Adipocyte (in vitro differentiated cells): ENCODE measurements around the gene SLC17A5.

Source experiments
- DNase-seq: peaks from one replicate; pipeline ENCODE4 v3.0.0-alpha.2; 2015; ENCODE audit warnings: low read depth
- H3K27me3 ChIP-seq: replicated peaks from 2 replicates; pipeline ENCODE4 v1.7.0; 2013; ENCODE audit warnings: mild to moderate bottlenecking, low read length, moderate library complexity; ENCODE audit not compliant: control insufficient read depth, insufficient read depth
- H3K36me3 ChIP-seq: 2 replicates; pipeline ENCODE4 v1.7.0; 2013; ENCODE audit warnings: low read length, mild to moderate bottlenecking, moderate library complexity; ENCODE audit not compliant: control insufficient read depth, insufficient read depth, severe bottlenecking
- H3K4me1 ChIP-seq: 2 replicates; pipeline ENCODE4 v1.7.0; 2013; ENCODE audit warnings: mild to moderate bottlenecking, low read length, moderate library complexity; ENCODE audit not compliant: control insufficient read depth, insufficient read depth
- H3K4me3 ChIP-seq: 2 replicates; pipeline ENCODE4 v1.7.0; 2013; ENCODE audit warnings: mild to moderate bottlenecking, low read length, moderate library complexity
- H3K9ac ChIP-seq: 2 replicates; pipeline ENCODE4 v1.7.0; 2013; ENCODE audit warnings: mild to moderate bottlenecking, low read length, moderate library complexity
- H3K9me3 ChIP-seq: 2 replicates; pipeline ENCODE4 v1.7.0; 2013; ENCODE audit warnings: mild to moderate bottlenecking, low read length, moderate library complexity; ENCODE audit not compliant: control insufficient read depth

The SLC17A5 gene

GRCh38 chr6:73653571-73654424 is at the start of gene SLC17A5:
Gene SLC17A5 (minus strand): TSS chr6:73653992. CDS start chr6:73653886, 106 bp downstream.
- peak; percentile 97 for DNase-seq
- Histone ChIP-seq H3K9me3 (no peaks in the 10 kb centered on the region), H3K9ac (peak within 1 kb of the TSS; percentile 98), H3K27me3 (no peaks in the 10 kb centered on the region), H3K36me3 (peaks cover 3% of the 10 kb centered on the region), H3K4me3 (peak within 1 kb of the TSS; percentile 99), H3K4me1 (peaks cover 35% of the 10 kb centered on the region)

GRCh38 chr6:73703466-73703865 is 49.7 kb upstream of the SLC17A5 start:
- H3K4me3 ChIP-seq, result no peak overlapping the region
- peaks cover 30% of the 10 kb centered on the region for H3K4me1 ChIP-seq
- no peak for DNase-seq

GRCh38 chr6:73702444-73702843 is 48.7 kb upstream of the SLC17A5 start:
- DNase-seq, result no peak
- Histone ChIP-seq H3K36me3 (peaks cover 12% of the 10 kb centered on the region), H3K4me1 (peaks cover 36% of the 10 kb centered on the region), H3K4me3 (no peak overlapping the region), H3K27me3 (no peaks in the 10 kb centered on the region), H3K9ac (no peak overlapping the region), H3K9me3 (no peaks in the 10 kb centered on the region)

More at GRCh38 chr6:73703466-73703865, 49.7 kb upstream of the SLC17A5 start:
- H3K9me3 ChIP-seq, result no peaks in the 10 kb centered on the region
- peak overlapping the region; percentile 2 for H3K9ac ChIP-seq
- peaks cover 10% of the 10 kb centered on the region for H3K36me3 ChIP-seq
- no peaks in the 10 kb centered on the region for H3K27me3 ChIP-seq

- Histone ChIP-seq H3K27me3 (no peaks in the 10 kb centered on the region), H3K9ac (peak overlapping the region; percentile 25), H3K36me3 (peaks cover 6% of the 10 kb centered on the region), H3K4me1 (peaks cover 41% of the 10 kb centered on the region), H3K9me3 (no peaks in the 10 kb centered on the region), H3K4me3 (no peak overlapping the region)
- no peak for DNase-seq
Observed at GRCh38 chr6:73699676-73700459, 46.1 kb upstream of the SLC17A5 start.

- Histone ChIP-seq H3K9ac (peak overlapping the region; percentile 89), H3K27me3 (no peaks in the 10 kb centered on the region), H3K36me3 (peaks cover 6% of the 10 kb centered on the region), H3K4me3 (peak overlapping the region; percentile 86), H3K4me1 (peaks cover 29% of the 10 kb centered on the region), H3K9me3 (no peaks in the 10 kb centered on the region)
- DNase-seq, result no peak
Observed at GRCh38 chr6:73696966-73697655, 43.3 kb upstream of the SLC17A5 start.

GRCh38 chr6:73695619-73696421 is 42.0 kb upstream of the SLC17A5 start, which contains the start of gene CD109:
Gene CD109 (plus strand): TSS chr6:73696203. CDS start chr6:73696216, 13 bp downstream.
- Histone ChIP-seq H3K4me3 (peak within 1 kb of the TSS; percentile 86), H3K36me3 (peaks cover 6% of the 10 kb centered on the region), H3K27me3 (no peaks in the 10 kb centered on the region), H3K9ac (peak within 1 kb of the TSS; percentile 89), H3K9me3 (no peaks in the 10 kb centered on the region), H3K4me1 (peaks cover 29% of the 10 kb centered on the region)
- peak; percentile 79 for DNase-seq

GRCh38 chr6:73694711-73695411 is 41.1 kb upstream of the SLC17A5 start:
- Histone ChIP-seq H3K9me3 (no peaks in the 10 kb centered on the region), H3K36me3 (peaks cover 6% of the 10 kb centered on the region), H3K9ac (peak overlapping the region; percentile 89), H3K4me1 (peaks cover 28% of the 10 kb centered on the region), H3K27me3 (no peaks in the 10 kb centered on the region), H3K4me3 (peak overlapping the region; percentile 86)
- peak; percentile 50 for DNase-seq

GRCh38 chr6:73691512-73691911 is 37.7 kb upstream of the SLC17A5 start:
- DNase-seq, result no peak
- Histone ChIP-seq H3K36me3 (no peaks in the 10 kb centered on the region), H3K9ac (no peak overlapping the region), H3K27me3 (no peaks in the 10 kb centered on the region), H3K9me3 (no peaks in the 10 kb centered on the region), H3K4me1 (peaks cover 12% of the 10 kb centered on the region), H3K4me3 (no peak overlapping the region)

- Histone ChIP-seq H3K36me3 (no peaks in the 10 kb centered on the region), H3K9ac (no peak overlapping the region), H3K9me3 (no peaks in the 10 kb centered on the region), H3K4me1 (peaks cover 7% of the 10 kb centered on the region), H3K4me3 (no peak overlapping the region), H3K27me3 (no peaks in the 10 kb centered on the region)
- no peak for DNase-seq
Observed at GRCh38 chr6:73690056-73690455, 36.3 kb upstream of the SLC17A5 start.

- no peak for DNase-seq
Observed at GRCh38 chr6:73688351-73688750, 34.6 kb upstream of the SLC17A5 start.

More at GRCh38 chr6:73688351-73688750, 34.6 kb upstream of the SLC17A5 start:
- no peak overlapping the region for H3K4me3 ChIP-seq
- no peaks in the 10 kb centered on the region for H3K27me3 ChIP-seq
- H3K9ac ChIP-seq, result no peak overlapping the region
- H3K4me1 ChIP-seq, result no peaks in the 10 kb centered on the region
- no peaks in the 10 kb centered on the region for H3K9me3 ChIP-seq
- H3K36me3 ChIP-seq, result no peaks in the 10 kb centered on the region
